HepG2 (cell line): ENCODE results near the gene AFAP1L2. TPM values are rescaled to one million over a fixed set of nuclear protein-coding genes. Genes with fewer than 3 reads are reported as not detected.

Source experiments
- ATAC-seq: fragments of 200-7000 bp; cut with Tn5 transposase; 3 replicates; pipeline ENCODE4 v1.9.1; 2020; ENCODE audit warnings: mild to moderate bottlenecking, moderate library complexity
- BruUV-seq: library from RNA; stranded (reverse); fragments of 400-500 nt; replicated peaks from 2 replicates; lab custom pipeline; 2021; lab: Mats Ljungman, UMichigan
- CTCF ChIA-PET: fragments of 300-600 bp; formaldehyde crosslinking; extraction: SDS; loops from one replicate; lab custom pipeline; 2021; ENCODE audit warnings: low total read pairs, inconsistent platforms, low intra/inter-chr PET ratio; lab: Yijun Ruan, JAX
- POLR2A ChIA-PET: fragments of 350-600 bp; sonication (Branson Sonifier 250); formaldehyde crosslinking; loops from one replicate; lab custom pipeline; 2020; ENCODE audit warnings: antibody characterized with exemption, inconsistent platforms; lab: Yijun Ruan, JAX
- DNase-seq: peaks from one replicate; pipeline ENCODE4 v3.0.0-alpha.2; 2015; ENCODE audit warnings: low spot score
- FAIRE-seq: peaks from 3 replicates; lab custom pipeline; 2011; peaks lifted over from hg19 to GRCh38; lab: Jason Lieb, UNC
- H2AFZ ChIP-seq: one replicate; pipeline ENCODE4 v1.6.1; 2011; ENCODE audit warnings: low read length, inconsistent platforms
- H3K27ac ChIP-seq: fragments of 300-600 bp; 3 replicates; pipeline ENCODE4 v1.8.0; 2011; ENCODE audit warnings: mixed run types, mild to moderate bottlenecking, mixed read lengths, low read length, inconsistent platforms; ENCODE audit not compliant: insufficient read depth; ENCODE audit errors: extremely low read length
- H3K27me3 ChIP-seq, 2 experiments: fragments of 200-600 bp in 1 of 2; 2 replicates in 1 of 2; 3 replicates in 1 of 2; pipeline versions ENCODE4 v1.6.0 to v1.8.0; 2011; ENCODE audit warnings: low read length in 2 of 2, mild to moderate bottlenecking in 2 of 2, moderate library complexity in 2 of 2, inconsistent platforms in 1 of 2; ENCODE audit not compliant: insufficient read depth in 2 of 2, control insufficient read depth in 1 of 2
- H3K36me3 ChIP-seq, 2 experiments: fragments of 200-600 bp in 1 of 2; replicated peaks in 1 of 2; 2 replicates in 1 of 2; 3 replicates in 1 of 2; pipeline versions ENCODE4 v1.5.1 to v1.8.0; 2011; ENCODE audit warnings: low read length in 2 of 2, inconsistent platforms in 1 of 2; ENCODE audit not compliant: insufficient read depth in 2 of 2, control insufficient read depth in 1 of 2
- H3K4me1 ChIP-seq: 2 replicates; pipeline ENCODE4 v1.5.1; 2012; ENCODE audit warnings: low read length, inconsistent platforms; ENCODE audit not compliant: insufficient read depth
- H3K4me2 ChIP-seq: 2 replicates; pipeline ENCODE4 v1.6.0; 2011; ENCODE audit warnings: low read depth, low read length, inconsistent platforms
- H3K4me3 ChIP-seq, 3 experiments: fragments of 200-600 bp in 1 of 3; sonication (generic), shearing (Covaris generic) in 1 of 3; replicated peaks in 1 of 3; 2 replicates each; pipeline ENCODE4 v1.5.1; 2011 to 2016; ENCODE audit warnings: low read length in 3 of 3, inconsistent platforms in 2 of 3, low read depth in 2 of 3, mild to moderate bottlenecking in 2 of 3, control low read depth in 1 of 3, mixed read lengths in 1 of 3; ENCODE audit not compliant: insufficient read depth in 1 of 3
- H3K79me2 ChIP-seq: one replicate; pipeline ENCODE4 v1.6.1; 2011; ENCODE audit warnings: low read length, inconsistent platforms; ENCODE audit not compliant: insufficient read depth
- H3K9ac ChIP-seq: 2 replicates; pipeline ENCODE4 v1.6.0; 2011; ENCODE audit warnings: mild to moderate bottlenecking, low read depth, low read length, inconsistent platforms; ENCODE audit not compliant: insufficient read depth
- H3K9me3 ChIP-seq: 2 replicates; pipeline ENCODE4 v1.5.1; 2012; ENCODE audit warnings: mild to moderate bottlenecking, low read length
- H4K20me1 ChIP-seq: 2 replicates; pipeline ENCODE4 v1.6.0; 2011; ENCODE audit warnings: inconsistent platforms, mild to moderate bottlenecking, low read length, moderate library complexity; ENCODE audit not compliant: insufficient read depth
- CBX5 ChIP-seq: sonication (generic); formaldehyde crosslinking; IDR thresholded peaks from 2 replicates; pipeline ENCODE4 v1.4.0; 2020; ENCODE audit warnings: missing genetic modification reagents, borderline replicate concordance
- CENPX ChIP-seq: sonication (generic); formaldehyde crosslinking; IDR thresholded peaks from 2 replicates; pipeline ENCODE4 v1.9.0; 2021; ENCODE audit warnings: mild to moderate bottlenecking, missing genetic modification reagents, moderate library complexity
- GATAD1 ChIP-seq: IDR thresholded peaks from 2 replicates; pipeline ENCODE4 v1.6.1; 2016; ENCODE audit warnings: missing genetic modification reagents, missing compliant biosample characterization
- GZF1 ChIP-seq: sonication (generic); formaldehyde crosslinking; IDR thresholded peaks from 2 replicates; pipeline ENCODE4 v1.5.1; 2020; ENCODE audit warnings: mild to moderate bottlenecking, missing genetic modification reagents
- LBX2 ChIP-seq: sonication (generic); formaldehyde crosslinking; IDR thresholded peaks from 2 replicates; pipeline ENCODE4 v1.5.0; 2020; ENCODE audit warnings: missing genetic modification reagents, mild to moderate bottlenecking, borderline replicate concordance
- NPAS2 ChIP-seq: sonication (generic); formaldehyde crosslinking; IDR thresholded peaks from 2 replicates; pipeline ENCODE4 v1.8.0; 2022; ENCODE audit warnings: mild to moderate bottlenecking, missing genetic modification reagents, borderline replicate concordance
- RFXANK ChIP-seq: IDR thresholded peaks from 2 replicates; pipeline ENCODE4 v1.6.1; 2016
- SALL1 ChIP-seq: sonication (generic); formaldehyde crosslinking; IDR thresholded peaks from 2 replicates; pipeline ENCODE4 v1.8.0; 2022; ENCODE audit warnings: mild to moderate bottlenecking, missing genetic modification reagents
- ZMYM2 ChIP-seq: sonication (generic); formaldehyde crosslinking; IDR thresholded peaks from 2 replicates; pipeline ENCODE4 v1.8.0; 2022; ENCODE audit warnings: mild to moderate bottlenecking, missing genetic modification reagents
- ZNF335 ChIP-seq: sonication (generic); formaldehyde crosslinking; IDR thresholded peaks from 2 replicates; pipeline ENCODE4 v1.4.0; 2020; ENCODE audit warnings: missing genetic modification reagents
- ZNF546 ChIP-seq: sonication (generic); formaldehyde crosslinking; conservative IDR thresholded peaks from 2 replicates; pipeline ENCODE4 v1.8.1; 2023; ENCODE audit warnings: mild to moderate bottlenecking, missing genetic modification reagents
- ZNF570 ChIP-seq: sonication (generic); formaldehyde crosslinking; IDR thresholded peaks from 2 replicates; pipeline ENCODE4 v1.4.0; 2020; ENCODE audit warnings: mild to moderate bottlenecking, missing genetic modification reagents, borderline replicate concordance
- ZNF850 ChIP-seq: sonication (generic); formaldehyde crosslinking; conservative IDR thresholded peaks from 2 replicates; pipeline ENCODE4 v1.9.0; 2021; ENCODE audit warnings: mild to moderate bottlenecking, missing genetic modification reagents
- ZSCAN31 ChIP-seq: sonication (generic); formaldehyde crosslinking; IDR thresholded peaks from 2 replicates; pipeline ENCODE4 v1.5.0; 2020; ENCODE audit warnings: low read depth, mild to moderate bottlenecking, missing genetic modification reagents
- WGBS: methylation state at CpG from one replicate; pipeline ENCODE4 v1.1.6; 2017; ENCODE audit warnings: low lambda C conversion rate; 5-methylcytosine and 5-hydroxymethylcytosine counted together
- in situ Hi-C: cut with HindIII; loops from 2 replicates; pipeline ENCODE4 v1.10.0; 2017; ENCODE audit warnings: low pct_unique_long_range_greater_than_20kb; ENCODE audit not compliant: extremely low pct_ligation_motif_present
- intact Hi-C: fragments of 100-400 bp; cut with micrococcal nuclease; formaldehyde crosslinking; loops from one replicate; pipeline ENCODE4 v1.10.0; 2022; ENCODE audit not compliant: unreplicated experiment
- polyA plus RNA-seq, 8 experiments: library from polyadenylated mRNA; depleted of rRNA in 3 of 8; stranded (reverse) in 7 of 8; unstranded in 1 of 8; fragments of >200 nt; fragmentation: Illumina TruSeq in 4 of 8; extraction: Trizol in 4 of 8; gene quantifications; 2 replicates each; pipeline versions ENCODE4 v1.2.1 to v1.2.3, GENCODE V29; 2011 to 2016; ENCODE audit warnings: low read depth in 4 of 8, missing spikeins in 1 of 8, mixed read lengths in 1 of 8; ENCODE audit not compliant: insufficient read depth in 1 of 8
- total RNA-seq, 5 experiments: library from RNA; depleted of rRNA; stranded (reverse); fragments of >200 nt; fragmentation: Illumina TruSeq; extraction: Trizol; gene quantifications; 2 replicates each; pipeline ENCODE4 v1.2.3, GENCODE V29; 2016; ENCODE audit warnings: low read depth in 1 of 5

AFAP1L2 gene
- total and polyA plus RNA-seq, 2 of the 13 experiments (the other 11 are each of a cell fraction or from before 2014, with no cell fraction given), result not detected

- Histone ChIP-seq H3K36me3 (no peaks in the 10 kb centered on the region), H2AFZ (no peak overlapping the region), H3K9me3 (no peaks in the 10 kb centered on the region), H3K4me3 (no peak overlapping the region), H3K4me1 (no peaks in the 10 kb centered on the region), H3K9ac (no peak overlapping the region), H3K79me2 (no peaks in the 10 kb centered on the region), H3K27me3 (no peaks in the 10 kb centered on the region; a peak in 2 of 5 replicates), H3K4me2 (no peak overlapping the region), H4K20me1 (no peaks in the 10 kb centered on the region), H3K27ac (no peak overlapping the region)
- ChIA-PET POLR2A (no interaction called here), CTCF (no interaction called here)
- no peak for TF ChIP-seq ZNF335
- no peak for TF ChIP-seq ZNF850 (CRISPR knock-in tag)
- no peak for TF ChIP-seq NPAS2
- TF ChIP-seq LBX2 (CRISPR knock-in tag), result no peak
- TF ChIP-seq CBX5 (CRISPR knock-in tag), result no peak
- no peak for TF ChIP-seq GZF1
- DNase-seq (no peak), ATAC-seq (no peak), FAIRE-seq (no peak)
- in situ Hi-C loops, result no loop called here
- WGBS, result 16% methylated on average over 2 of the region's 2 CpGs
- BruUV-seq, result no TSS peak
- intact Hi-C loops, result no loop called here
Observed at GRCh38 chr10:114357515-114357996, 46.7 kb downstream of the AFAP1L2 start.

- H3K4me3 ChIP-seq, result no peak overlapping the region
- DNase-seq, result no peak
- no peaks in the 10 kb centered on the region for H3K36me3 ChIP-seq
- TF ChIP-seq SALL1 (CRISPR knock-in tag) (no peak), GATAD1 (CRISPR knock-in tag) (no peak), RFXANK (CRISPR knock-in tag) (no peak), CENPX (CRISPR knock-in tag) (no peak), ZSCAN31 (no peak), ZNF546 (no peak), ZMYM2 (CRISPR knock-in tag) (no peak), ZNF570 (CRISPR knock-in tag) (no peak)
- TF ChIP-seq, all 625 proteins: peak for 0
- CTCF ChIA-PET, result no interaction called here
- POLR2A ChIA-PET, result no interaction called here
- H3K9ac ChIP-seq, result no peak overlapping the region
- ATAC-seq (no peak), FAIRE-seq (no peak)
- H3K4me2 ChIP-seq, result no peak overlapping the region
- H3K27me3 ChIP-seq, result no peaks in the 10 kb centered on the region; a peak in 2 of 5 replicates
- H3K79me2 ChIP-seq, result no peaks in the 10 kb centered on the region
- H4K20me1 ChIP-seq, result no peaks in the 10 kb centered on the region
- no peaks in the 10 kb centered on the region for H3K9me3 ChIP-seq
- no peak overlapping the region for H2AFZ ChIP-seq
- H3K4me1 ChIP-seq, result no peaks in the 10 kb centered on the region
- 3% methylated on average over 3 of the region's 3 CpGs for WGBS
- H3K27ac ChIP-seq, result no peak overlapping the region
- BruUV-seq, result no TSS peak
- intact Hi-C loops (no loop called here), in situ Hi-C loops (no loop called here)
Observed at GRCh38 chr10:114356751-114357514, 47.4 kb downstream of the AFAP1L2 start.
